ENCODE data around the gene LY6G6C. TPM values are rescaled to one million over a fixed set of nuclear protein-coding genes. Genes with fewer than 3 reads are reported as not detected.

The LY6G6C gene
- total and polyA plus RNA-seq, 2 donors (not counting 1 experiment from before 2014, with no cell fraction given), result 0.13 TPM; not detected in 1

DNA sequence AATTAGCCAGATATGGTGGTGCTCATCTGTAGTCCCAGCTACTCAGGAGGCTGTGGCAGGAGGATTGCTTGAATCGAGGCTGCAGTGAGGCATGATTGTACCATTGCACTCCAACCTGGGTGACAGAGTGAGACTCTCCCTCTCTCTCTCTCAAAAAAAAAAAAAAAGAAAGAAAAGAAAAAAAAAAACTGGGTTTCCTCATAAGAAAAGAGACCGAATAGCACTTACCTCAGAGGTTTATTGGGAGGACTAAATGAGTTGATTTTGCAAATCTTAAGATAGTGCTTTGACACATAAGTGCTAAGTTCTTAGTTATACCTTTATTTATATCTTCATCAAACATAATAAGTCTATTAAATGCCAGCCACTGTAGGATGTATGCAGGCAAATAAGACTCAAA, 49.3 kb upstream of the LY6G6C start:
- no peaks in the 10 kb centered on the region for H3K36me3 ChIP-seq (replicated peaks in 1 of 2; ENCODE audit: control extremely low read depth in 1 of 2, control insufficient read depth in 1 of 2, extremely low read depth in 1 of 2, insufficient read depth in 2 of 2, low read length in 1 of 2)
- no peak overlapping the region for H3K4me2 ChIP-seq (replicated peaks; ENCODE audit: low read depth, low read length, poor library complexity, severe bottlenecking)
- H3K27ac ChIP-seq (ENCODE audit: low read length in 2 of 2), result no peak overlapping the region
- CTCF ChIA-PET, result interaction anchor here (0.7 to 4.5 kb wide), 16 partner anchors 8 to 279 kb away, joined by 3 to 51 read pairs (median 8); partner anchors contain the start of genes ABHD16A, BAG6, CLIC1 and DDAH2
- Mint-ChIP-seq H3K9me3 (ENCODE audit: insufficient read depth) (no peaks in the 10 kb centered on the region), H3K27ac (no peak overlapping the region), H3K4me3 (no peak overlapping the region), H3K27me3 (no peaks in the 10 kb centered on the region), H3K4me1 (peaks cover 15% of the 10 kb centered on the region)
- H3K9me3 ChIP-seq (ENCODE audit: control extremely low read depth in 1 of 3, control insufficient read depth in 2 of 3, insufficient read depth in 1 of 3, low read length in 2 of 3), result no peaks in the 10 kb centered on the region
- intact Hi-C loops (cut with micrococcal nuclease), result loop anchor here (5.0 kb wide), 1 partner anchor 61 kb away; no protein-coding TSS in a partner anchor
- WGBS (ENCODE audit: insufficient coverage), result no CpG with 5 or more reads among the region's 2 CpGs
- ATAC-seq (ENCODE audit: low read depth) (no peak), DNase-seq (no peak)
- H3K79me2 ChIP-seq (ENCODE audit: control insufficient read depth, insufficient read depth, low read length), result no peaks in the 10 kb centered on the region
- H3K4me3 ChIP-seq (ENCODE audit: control extremely low read depth in 1 of 5, extremely low read depth in 1 of 5, insufficient read depth in 1 of 5, low read depth in 2 of 5, low read length in 4 of 5), result no peak overlapping the region
- H3K27me3 ChIP-seq (replicated peaks in 1 of 4; ENCODE audit: control extremely low read depth in 1 of 4, control insufficient read depth in 3 of 4, insufficient read depth in 4 of 4, low read length in 3 of 4), result no peaks in the 10 kb centered on the region
- peaks cover 0 to 10% of the 10 kb centered on the region in 2 donors for H3K4me1 ChIP-seq (ENCODE audit: control insufficient read depth in 2 of 2, insufficient read depth in 2 of 2, low read length in 2 of 2)
- no peak overlapping the region for H2AFZ ChIP-seq (ENCODE audit: insufficient read depth, low read depth, low read length, poor library complexity, severe bottlenecking)
- H4K20me1 ChIP-seq (ENCODE audit: control insufficient read depth, insufficient read depth, low read length, poor library complexity, severe bottlenecking), result no peaks in the 10 kb centered on the region
- POLR2A ChIA-PET, result interaction anchor here (0.7 to 2.4 kb wide), 3 partner anchors 32 to 60 kb away, joined by 4 to 8 read pairs (median 6); no protein-coding TSS in a partner anchor
- H3K9ac ChIP-seq (ENCODE audit: low read length), result no peak overlapping the region
- no peak for TF ChIP-seq EZH2 (IDR thresholded peaks at IDR 0.05; ENCODE audit: borderline replicate concordance, insufficient read depth, low read depth, low read length, poor library complexity, severe bottlenecking)
- TF ChIP-seq, protein P1, sequence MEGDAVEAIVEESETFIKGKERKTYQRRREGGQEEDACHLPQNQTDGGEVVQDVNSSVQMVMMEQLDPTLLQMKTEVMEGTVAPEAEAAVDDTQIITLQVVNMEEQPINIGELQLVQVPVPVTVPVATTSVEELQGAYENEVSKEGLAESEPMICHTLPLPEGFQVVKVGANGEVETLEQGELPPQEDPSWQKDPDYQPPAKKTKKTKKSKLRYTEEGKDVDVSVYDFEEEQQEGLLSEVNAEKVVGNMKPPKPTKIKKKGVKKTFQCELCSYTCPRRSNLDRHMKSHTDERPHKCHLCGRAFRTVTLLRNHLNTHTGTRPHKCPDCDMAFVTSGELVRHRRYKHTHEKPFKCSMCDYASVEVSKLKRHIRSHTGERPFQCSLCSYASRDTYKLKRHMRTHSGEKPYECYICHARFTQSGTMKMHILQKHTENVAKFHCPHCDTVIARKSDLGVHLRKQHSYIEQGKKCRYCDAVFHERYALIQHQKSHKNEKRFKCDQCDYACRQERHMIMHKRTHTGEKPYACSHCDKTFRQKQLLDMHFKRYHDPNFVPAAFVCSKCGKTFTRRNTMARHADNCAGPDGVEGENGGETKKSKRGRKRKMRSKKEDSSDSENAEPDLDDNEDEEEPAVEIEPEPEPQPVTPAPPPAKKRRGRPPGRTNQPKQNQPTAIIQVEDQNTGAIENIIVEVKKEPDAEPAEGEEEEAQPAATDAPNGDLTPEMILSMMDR (IDR thresholded peaks at IDR 0.05), result no peak

DNA sequence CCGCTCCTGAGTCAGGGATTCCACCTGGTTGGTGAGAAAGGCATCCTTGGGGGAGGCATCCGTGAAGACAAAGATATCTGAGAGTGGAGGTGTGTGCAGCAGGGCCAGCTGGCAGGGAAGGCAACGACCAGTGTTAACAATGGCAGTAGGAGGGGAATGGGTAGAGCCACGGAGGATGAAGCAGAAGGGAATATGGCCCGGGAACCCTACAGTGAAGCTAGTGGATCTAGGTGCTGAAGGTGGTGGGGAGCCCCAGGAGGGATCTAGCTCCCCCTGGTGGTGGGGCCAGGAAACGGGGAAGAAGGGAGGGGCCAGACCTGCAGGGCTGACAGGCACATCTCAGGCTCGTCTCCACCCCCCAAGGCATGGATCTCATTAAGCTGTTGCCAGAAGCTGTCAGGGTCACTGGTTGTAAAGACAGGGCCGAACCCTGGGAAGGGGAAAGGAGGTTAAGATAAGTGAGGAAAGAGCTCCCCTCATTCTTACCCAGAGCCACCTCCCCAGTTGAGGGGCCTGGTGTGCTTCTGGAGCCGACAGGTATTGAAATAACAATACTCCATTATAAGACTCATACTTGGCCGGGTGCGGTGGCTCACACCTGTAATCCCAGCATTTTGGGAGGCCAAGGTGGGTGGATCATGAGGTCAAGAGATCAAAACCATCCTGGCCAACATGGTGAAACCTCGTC, 48.3 kb upstream of the LY6G6C start:
- H3K4me2 ChIP-seq (replicated peaks; ENCODE audit: low read depth, low read length, poor library complexity, severe bottlenecking), result no peak overlapping the region
- Mint-ChIP-seq H3K9me3 (ENCODE audit: insufficient read depth) (no peaks in the 10 kb centered on the region), H3K4me1 (peaks cover 13% of the 10 kb centered on the region), H3K4me3 (no peak overlapping the region), H3K27me3 (no peaks in the 10 kb centered on the region), H3K27ac (peak overlapping the region; percentile 32)
- peaks cover 0 to 9% of the 10 kb centered on the region in 2 donors for H3K4me1 ChIP-seq (ENCODE audit: control insufficient read depth in 2 of 2, insufficient read depth in 2 of 2, low read length in 2 of 2)
- no peaks in the 10 kb centered on the region for H4K20me1 ChIP-seq (ENCODE audit: control insufficient read depth, insufficient read depth, low read length, poor library complexity, severe bottlenecking)
- TF ChIP-seq, protein P1 (IDR thresholded peaks at IDR 0.05), result peak; percentile 74
- no peak for TF ChIP-seq EZH2 (IDR thresholded peaks at IDR 0.05; ENCODE audit: borderline replicate concordance, insufficient read depth, low read depth, low read length, poor library complexity, severe bottlenecking)
- ATAC-seq (ENCODE audit: low read depth), result peak; percentile 98
- 71% methylated on average over 7 of the region's 12 CpGs for WGBS (ENCODE audit: insufficient coverage)
- no peak overlapping the region for H2AFZ ChIP-seq (ENCODE audit: insufficient read depth, low read depth, low read length, poor library complexity, severe bottlenecking)
- no peaks in the 10 kb centered on the region for H3K27me3 ChIP-seq (replicated peaks in 1 of 4; ENCODE audit: control extremely low read depth in 1 of 4, control insufficient read depth in 3 of 4, insufficient read depth in 4 of 4, low read length in 3 of 4)
- H3K27ac ChIP-seq (ENCODE audit: low read length in 2 of 2), result no peak overlapping the region
- CTCF ChIA-PET, result interaction anchor here (0.6 to 4.5 kb wide), 28 partner anchors 9 to 242 kb away, joined by 3 to 51 read pairs (median 5); partner anchors contain the start of genes ABHD16A, BAG6, CLIC1 and DDAH2
- peak; percentile 87 for DNase-seq
- H3K79me2 ChIP-seq (ENCODE audit: control insufficient read depth, insufficient read depth, low read length), result no peaks in the 10 kb centered on the region
- no peak overlapping the region for H3K9ac ChIP-seq (ENCODE audit: low read length)
- H3K9me3 ChIP-seq (ENCODE audit: control extremely low read depth in 1 of 3, control insufficient read depth in 2 of 3, insufficient read depth in 1 of 3, low read length in 2 of 3), result no peaks in the 10 kb centered on the region
- POLR2A ChIA-PET, result interaction anchor here (0.7 to 2.4 kb wide), 7 partner anchors 29 to 117 kb away, joined by 3 to 8 read pairs (median 4); partner anchors contain the start of genes BAG6, DDAH2 and MSH5
- intact Hi-C loops (cut with micrococcal nuclease), result loop anchor here (1.0 to 5.0 kb wide), 3 partner anchors 41 to 90 kb away; partner anchors contain the start of gene DDAH2
- H3K36me3 ChIP-seq (replicated peaks in 1 of 2; ENCODE audit: control extremely low read depth in 1 of 2, control insufficient read depth in 1 of 2, extremely low read depth in 1 of 2, insufficient read depth in 2 of 2, low read length in 1 of 2), result no peaks in the 10 kb centered on the region
- H3K4me3 ChIP-seq (ENCODE audit: control extremely low read depth in 1 of 5, extremely low read depth in 1 of 5, insufficient read depth in 1 of 5, low read depth in 2 of 5, low read length in 4 of 5), result no peak overlapping the region
